CD4-positive, CD25-positive, alpha-beta regulatory T cell (primary cell): ENCODE measurements around the gene CC2D1A. TPM values are rescaled to one million over a fixed set of nuclear protein-coding genes. Genes with fewer than 3 reads are reported as not detected.

ENCODE experiments used
- ATAC-seq, 2 donors: fragments of 150-1000 bp; cut with Tn5 transposase; one replicate each; pipeline ENCODE4 v1.10.0; 2021; ENCODE audit warnings: low read depth in 2 of 2, moderate number of reproducible peaks in 2 of 2, moderate library complexity in 1 of 2
- DNase-seq, 3 donors: peaks; one replicate each; pipeline versions ENCODE4 v3.0.0 to v3.0.0-alpha.2; 2012 to 2022; ENCODE audit warnings: mixed read lengths in 1 of 3
- H3K27ac ChIP-seq: one replicate; pipeline ENCODE4 v1.7.0; 2013; ENCODE audit warnings: mild to moderate bottlenecking, low read length; ENCODE audit not compliant: insufficient read depth, poor library complexity, severe bottlenecking
- H3K27me3 ChIP-seq: one replicate; pipeline ENCODE4 v1.7.0; 2013; ENCODE audit warnings: low read length; ENCODE audit not compliant: control insufficient read depth, insufficient read depth
- H3K36me3 ChIP-seq: one replicate; pipeline ENCODE4 v1.7.0; 2013; ENCODE audit warnings: mild to moderate bottlenecking, low read length, moderate library complexity; ENCODE audit not compliant: control insufficient read depth, insufficient read depth
- H3K4me1 ChIP-seq: 2 replicates; pipeline ENCODE4 v1.7.0; 2013; ENCODE audit warnings: mild to moderate bottlenecking, low read length; ENCODE audit not compliant: insufficient read depth, control insufficient read depth, poor library complexity, severe bottlenecking
- H3K4me3 ChIP-seq: one replicate; pipeline ENCODE4 v1.7.0; 2013; ENCODE audit warnings: low read depth, mild to moderate bottlenecking, low read length, moderate library complexity
- H3K9me3 ChIP-seq, 2 experiments: 1 replicate in 1 of 2; 2 replicates in 1 of 2; pipeline ENCODE4 v1.7.0; 2013; ENCODE audit warnings: low read length in 2 of 2, mild to moderate bottlenecking in 1 of 2, moderate library complexity in 1 of 2; ENCODE audit not compliant: control insufficient read depth in 2 of 2
- H3K27ac Mint-ChIP-seq, 3 donors: one replicate each; pipeline ENCODE4 v1.8.0; 2020 to 2022; ENCODE audit warnings: mild to moderate bottlenecking in 3 of 3, mixed read lengths in 3 of 3, moderate library complexity in 2 of 3
- H3K27me3 Mint-ChIP-seq: one replicate; pipeline ENCODE4 v1.8.0; 2022; ENCODE audit warnings: mild to moderate bottlenecking, mixed read lengths
- H3K36me3 Mint-ChIP-seq: one replicate; pipeline ENCODE4 v1.8.0; 2020; ENCODE audit warnings: mixed read lengths
- H3K4me1 Mint-ChIP-seq, 4 donors: one replicate each; pipeline ENCODE4 v1.8.0; 2020 to 2022; ENCODE audit warnings: mixed read lengths in 4 of 4, mild to moderate bottlenecking in 1 of 4
- H3K4me3 Mint-ChIP-seq, 4 donors: one replicate each; pipeline ENCODE4 v1.8.0; 2020 to 2022; ENCODE audit warnings: mild to moderate bottlenecking in 4 of 4, mixed read lengths in 4 of 4, moderate library complexity in 3 of 4
- H3K9me3 Mint-ChIP-seq, 7 donors: one replicate each; pipeline ENCODE4 v1.8.0; 2020 to 2022; ENCODE audit warnings: mixed read lengths in 7 of 7, mild to moderate bottlenecking in 3 of 7, moderate library complexity in 2 of 7
- polyA plus RNA-seq, 4 donors: library from polyadenylated mRNA; unstranded; fragments of 300-500 nt; fragmentation: Illumina TruSeq; gene quantifications; one replicate each; pipeline ENCODE4 v1.2.3, GENCODE V29; 2021
- total RNA-seq: library from RNA; stranded (reverse); gene quantifications from one replicate; pipeline ENCODE4 v1.2.3, GENCODE V29; 2022

The CC2D1A gene
- total and polyA plus RNA-seq, 5 donors from 2014 or later, result 3.7 to 35.0 (median 4.5) TPM

DNA sequence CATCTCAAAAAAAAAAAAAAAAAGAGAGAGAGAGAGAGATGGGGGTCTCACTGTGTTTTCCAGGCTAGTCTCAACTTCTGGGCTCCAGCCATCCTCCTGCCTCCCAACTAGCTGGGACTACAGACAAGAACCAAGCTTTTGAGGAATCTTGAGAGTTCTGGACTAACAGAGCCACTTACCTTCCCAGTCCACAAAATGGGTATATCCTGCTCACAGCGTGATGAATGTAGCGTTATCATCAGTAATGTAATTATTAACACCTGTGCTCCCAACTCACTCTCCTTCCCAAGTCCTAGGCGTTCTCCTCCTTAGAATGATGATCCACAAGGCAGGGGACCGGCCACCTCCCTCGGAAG, 33.7 kb upstream of the CC2D1A start:
- Histone ChIP-seq H3K27me3 (peaks cover 3% of the 10 kb centered on the region), H3K4me1 (peaks cover 9% of the 10 kb centered on the region), H3K27ac (no peak overlapping the region), H3K36me3 (no peaks in the 10 kb centered on the region), H3K9me3 (no peaks in the 10 kb centered on the region), H3K4me3 (no peak overlapping the region)
- Mint-ChIP-seq H3K27ac (no peak overlapping the region), H3K4me3 (peak overlapping the region in 3 of 4 donors; percentile 61 to 79 (median 79)), H3K27me3 (peaks cover 31% of the 10 kb centered on the region), H3K9me3 (no peaks in the 10 kb centered on the region), H3K36me3 (no peaks in the 10 kb centered on the region), H3K4me1 (peaks cover 0 to 8% (median 4%) of the 10 kb centered on the region in 4 donors)
- DNase-seq (no peak), ATAC-seq (no peak)

DNA sequence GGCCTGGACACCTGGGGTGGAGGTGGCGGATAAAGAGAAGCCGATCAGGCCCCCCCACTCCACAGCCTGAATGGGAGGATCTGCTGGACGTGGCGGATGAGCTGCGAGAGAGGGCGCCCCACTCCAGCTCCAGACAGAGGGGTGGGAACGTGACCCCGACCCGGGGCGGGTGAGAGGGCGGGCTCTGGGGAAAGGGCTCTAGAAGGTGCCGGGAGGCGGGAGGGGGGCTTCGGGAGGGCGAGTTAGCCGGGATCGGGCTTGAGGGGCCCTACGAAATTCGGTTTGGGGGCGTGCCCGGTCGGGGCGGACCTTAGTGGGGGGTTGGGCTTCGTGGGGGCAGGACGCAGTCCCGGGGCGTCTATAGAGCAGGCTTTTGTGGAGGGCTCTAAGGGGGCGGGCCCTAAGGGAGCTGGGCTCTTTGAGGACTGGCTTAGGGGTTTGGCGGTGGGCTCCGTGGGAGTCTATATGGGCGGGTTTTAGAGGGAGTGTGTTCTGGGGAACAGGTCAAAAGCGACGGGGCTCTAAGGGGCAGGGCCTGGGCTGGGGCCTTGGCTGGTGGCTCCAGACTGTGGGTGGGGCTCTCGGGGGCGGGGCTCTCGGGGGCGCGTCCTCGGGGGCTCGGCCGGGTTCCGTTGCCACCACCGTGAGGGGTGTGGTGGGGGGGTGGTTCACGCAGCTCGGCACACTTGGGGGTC, 33.2 kb upstream of the CC2D1A start:
- H3K4me3 ChIP-seq, result no peak overlapping the region
- H3K27ac ChIP-seq, result no peak overlapping the region
- peak; percentile 52 to 54 for ATAC-seq

DNA sequence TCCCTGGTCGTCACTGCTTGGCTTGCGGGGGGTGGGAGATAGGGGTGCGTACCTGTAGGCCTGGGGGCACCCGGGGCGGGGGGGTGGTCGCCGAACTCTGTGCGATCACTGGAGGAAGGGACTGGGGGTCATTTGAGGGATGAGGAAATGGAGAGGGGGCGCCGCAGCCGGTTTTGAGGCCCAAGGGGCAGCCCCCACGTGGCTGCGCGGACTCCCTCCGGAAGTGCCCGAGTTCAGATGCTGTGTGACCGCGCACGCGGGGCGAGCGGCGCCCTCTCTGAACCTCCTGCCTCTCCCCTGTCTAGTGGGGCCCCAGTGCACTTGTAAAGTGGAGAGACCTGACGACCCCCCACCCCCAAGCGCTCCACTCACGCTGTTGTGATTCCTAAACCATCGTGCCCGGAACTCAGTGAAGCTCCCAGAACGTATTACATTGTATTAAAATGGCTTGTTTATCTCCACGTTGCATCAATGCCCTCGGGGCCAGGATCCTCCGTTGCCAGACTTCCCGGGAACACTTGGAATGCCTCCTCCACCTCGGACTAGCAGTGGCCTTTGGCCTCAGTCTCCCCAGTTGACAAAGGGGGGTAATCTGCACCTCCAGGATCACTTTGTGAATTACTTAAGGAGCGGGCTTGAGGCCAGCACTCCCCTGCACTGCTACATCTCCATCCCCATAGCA, 32.0 kb upstream of the CC2D1A start:
- Histone ChIP-seq H3K27me3 (no peaks in the 10 kb centered on the region), H3K4me1 (peaks cover 9% of the 10 kb centered on the region), H3K4me3 (no peak overlapping the region), H3K27ac (no peak overlapping the region), H3K9me3 (no peaks in the 10 kb centered on the region), H3K36me3 (no peaks in the 10 kb centered on the region)
- DNase-seq (no peak), ATAC-seq (no peak)
- H3K9me3 Mint-ChIP-seq, result no peaks in the 10 kb centered on the region
- peaks cover 24% of the 10 kb centered on the region for H3K27me3 Mint-ChIP-seq
- peak overlapping the region in 1 of 4 donors; percentile 54 for H3K4me3 Mint-ChIP-seq
- no peaks in the 10 kb centered on the region for H3K36me3 Mint-ChIP-seq
- peaks cover 0 to 8% (median 4%) of the 10 kb centered on the region in 4 donors for H3K4me1 Mint-ChIP-seq
- peak overlapping the region in 1 of 3 donors; percentile 82 for H3K27ac Mint-ChIP-seq

More for the DNA sequence above, 33.2 kb upstream of the CC2D1A start:
- Histone ChIP-seq H3K36me3 (no peaks in the 10 kb centered on the region), H3K27me3 (no peaks in the 10 kb centered on the region), H3K4me1 (peaks cover 9% of the 10 kb centered on the region), H3K9me3 (no peaks in the 10 kb centered on the region)
- H3K27me3 Mint-ChIP-seq, result peaks cover 31% of the 10 kb centered on the region
- no peaks in the 10 kb centered on the region for H3K9me3 Mint-ChIP-seq
- peak in 1 of 3 donors; percentile 31 for DNase-seq
- H3K4me3 Mint-ChIP-seq, result peak overlapping the region in 3 of 4 donors; percentile 61 to 79 (median 79)
- no peaks in the 10 kb centered on the region for H3K36me3 Mint-ChIP-seq
- H3K4me1 Mint-ChIP-seq, result peaks cover 0 to 8% (median 4%) of the 10 kb centered on the region in 4 donors
- no peak overlapping the region for H3K27ac Mint-ChIP-seq

DNA sequence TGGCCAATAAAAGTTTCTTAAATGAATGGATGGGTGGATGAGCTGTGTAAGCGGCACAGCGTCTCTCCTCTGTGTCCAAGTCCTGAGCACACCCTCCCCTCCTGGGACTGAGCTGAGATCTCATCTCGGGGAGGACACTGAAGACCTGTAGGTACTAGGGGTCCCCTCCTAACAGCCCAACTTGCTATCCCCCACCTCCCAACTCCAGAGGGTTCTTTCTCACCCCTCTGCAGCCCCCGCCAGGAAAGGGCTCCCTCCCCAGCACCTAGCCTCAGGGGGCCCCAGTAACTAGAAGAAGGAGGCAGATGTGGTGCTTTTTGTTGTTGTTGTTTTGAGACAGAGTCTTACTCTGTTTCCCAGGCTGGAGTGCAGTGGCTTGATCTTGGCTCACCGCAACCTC, 30.2 kb upstream of the CC2D1A start:
- Histone ChIP-seq H3K9me3 (no peaks in the 10 kb centered on the region), H3K27ac (no peak overlapping the region), H3K4me1 (peaks cover 21% of the 10 kb centered on the region), H3K36me3 (no peaks in the 10 kb centered on the region), H3K27me3 (no peaks in the 10 kb centered on the region), H3K4me3 (no peak overlapping the region)
- Mint-ChIP-seq H3K9me3 (no peaks in the 10 kb centered on the region), H3K27ac (peak overlapping the region in 1 of 3 donors; percentile 15), H3K36me3 (no peaks in the 10 kb centered on the region), H3K4me3 (no peak overlapping the region), H3K27me3 (peaks cover 22% of the 10 kb centered on the region), H3K4me1 (peaks cover 0 to 19% (median 11%) of the 10 kb centered on the region in 4 donors)
- ATAC-seq (no peak), DNase-seq (no peak)

GRCh38 chr19:13876834-13877233, 29.2 kb upstream of the CC2D1A start, which contains the start of gene NANOS3:
NANOS3 (plus strand) TSS chr19:13877134; CDS start chr19:13877249, 115 bp downstream.
- Histone ChIP-seq H3K27me3 (no peaks in the 10 kb centered on the region), H3K9me3 (no peaks in the 10 kb centered on the region), H3K27ac (no peak within 1 kb of the TSS), H3K4me1 (peaks cover 31% of the 10 kb centered on the region), H3K4me3 (no peak within 1 kb of the TSS), H3K36me3 (no peaks in the 10 kb centered on the region)
- Mint-ChIP-seq H3K4me1 (peaks cover 2 to 29% (median 16%) of the 10 kb centered on the region in 4 donors), H3K9me3 (no peaks in the 10 kb centered on the region), H3K27me3 (peaks cover 17% of the 10 kb centered on the region), H3K36me3 (no peaks in the 10 kb centered on the region), H3K4me3 (no peak within 1 kb of the TSS), H3K27ac (no peak within 1 kb of the TSS)
- DNase-seq (no peak), ATAC-seq (no peak)

DNA sequence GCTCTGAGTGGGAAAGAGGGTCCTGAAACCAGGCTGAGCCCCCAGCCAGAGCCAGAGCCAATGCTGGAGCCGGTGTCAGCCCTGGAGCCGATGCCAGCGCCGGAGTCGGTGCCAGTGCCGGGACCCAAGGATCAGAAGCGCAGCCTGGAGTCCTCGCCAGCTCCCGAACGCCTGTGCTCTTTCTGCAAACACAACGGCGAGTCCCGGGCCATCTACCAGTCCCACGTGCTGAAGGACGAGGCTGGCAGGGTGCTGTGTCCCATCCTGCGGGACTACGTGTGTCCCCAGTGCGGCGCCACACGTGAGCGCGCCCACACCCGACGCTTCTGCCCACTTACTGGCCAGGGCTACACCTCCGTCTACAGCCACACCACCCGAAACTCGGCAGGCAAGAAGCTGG, 28.7 kb upstream of the CC2D1A start:
- H3K36me3 Mint-ChIP-seq, result no peaks in the 10 kb centered on the region
- no peaks in the 10 kb centered on the region for H3K27me3 ChIP-seq
- H3K36me3 ChIP-seq, result no peaks in the 10 kb centered on the region

GRCh38 chr19:13880059-13881043, 25.6 kb upstream of the CC2D1A start:
- Mint-ChIP-seq H3K4me1 (peaks cover 6 to 43% (median 19%) of the 10 kb centered on the region in 4 donors), H3K36me3 (no peaks in the 10 kb centered on the region), H3K27me3 (no peaks in the 10 kb centered on the region), H3K4me3 (peak overlapping the region; percentile 13 to 68 (median 55)), H3K27ac (peak overlapping the region; percentile 31 to 92 (median 91)), H3K9me3 (no peaks in the 10 kb centered on the region)
- ATAC-seq (peak; percentile 98 to 99), DNase-seq (peak; percentile 92 to 96 (median 95))
- Histone ChIP-seq H3K27me3 (no peaks in the 10 kb centered on the region), H3K4me3 (no peak overlapping the region), H3K4me1 (peaks cover 38% of the 10 kb centered on the region), H3K36me3 (no peaks in the 10 kb centered on the region), H3K27ac (peak overlapping the region; percentile 74), H3K9me3 (no peaks in the 10 kb centered on the region)

More for the DNA sequence above, 28.7 kb upstream of the CC2D1A start:
- Histone ChIP-seq H3K4me1 (peaks cover 35% of the 10 kb centered on the region), H3K9me3 (no peaks in the 10 kb centered on the region), H3K4me3 (no peak overlapping the region), H3K27ac (no peak overlapping the region)
- Mint-ChIP-seq H3K27me3 (peaks cover 13% of the 10 kb centered on the region), H3K9me3 (no peaks in the 10 kb centered on the region), H3K27ac (no peak overlapping the region), H3K4me3 (no peak overlapping the region), H3K4me1 (peaks cover 6 to 34% (median 20%) of the 10 kb centered on the region in 4 donors)
- DNase-seq (no peak), ATAC-seq (no peak)
